ENCODE data around the gene ASRGL1. TPM values are rescaled to one million over a fixed set of nuclear protein-coding genes. Genes with fewer than 3 reads are reported as not detected.
"Not testable (repeated sequence)": the region's sequence is repeated elsewhere in the genome, so short reads cannot be mapped to it uniquely, and the experiment has no call there.

ASRGL1 gene
- total RNA-seq, 6 donors from 2014 or later: 31.2 to 82.8 (median 49.3) TPM

DNA sequence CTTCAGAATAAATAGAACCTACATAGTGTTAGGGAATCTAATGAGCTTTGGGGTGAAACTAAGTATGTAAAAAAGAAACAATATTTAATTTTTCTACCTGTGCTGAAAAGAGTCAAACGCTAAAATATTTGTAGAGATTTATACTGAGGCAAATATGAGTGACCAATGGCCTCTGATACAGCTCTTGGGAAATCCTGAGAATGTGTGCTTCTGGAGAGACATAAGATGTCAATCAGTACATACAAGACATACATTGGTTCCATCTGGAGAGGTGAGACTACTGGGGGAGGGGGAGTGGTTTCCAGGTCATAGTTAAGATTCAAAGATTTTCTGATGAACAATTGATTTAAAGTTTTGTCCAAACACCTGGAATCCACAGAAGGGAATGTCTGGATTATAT is 970 bp downstream of the ASRGL1 start:
- H3K36me3 ChIP-seq: no peaks in the 10 kb centered on the region
- peak overlapping the region; percentile 54 to 83 (median 64) for H3K4me3 ChIP-seq
- H3K4me1 ChIP-seq: peaks cover 16 to 32% (median 24%) of the 10 kb centered on the region in 4 donors
- H3K27ac ChIP-seq: peak overlapping the region in 3 of 4 donors; percentile 67 to 84 (median 70)
- 47 to 55% methylated on average over 1 of the region's 1 CpG for WGBS, 2 donors
- DNase-seq (no peak), ATAC-seq (ENCODE audit: low FRiP score in 2 of 2) (no peak)
- no peaks in the 10 kb centered on the region for H3K9me3 ChIP-seq
- no peak for TF ChIP-seq EP300 (IDR thresholded peaks at IDR 0.05)
- TF ChIP-seq POLR2AphosphoS5 (IDR thresholded peaks at IDR 0.05): no peak
- no peak for TF ChIP-seq CTCF (IDR thresholded peaks at IDR 0.05)
- TF ChIP-seq POLR2A (IDR thresholded peaks at IDR 0.05): no peak
- H3K27me3 ChIP-seq: no peaks in the 10 kb centered on the region

DNA sequence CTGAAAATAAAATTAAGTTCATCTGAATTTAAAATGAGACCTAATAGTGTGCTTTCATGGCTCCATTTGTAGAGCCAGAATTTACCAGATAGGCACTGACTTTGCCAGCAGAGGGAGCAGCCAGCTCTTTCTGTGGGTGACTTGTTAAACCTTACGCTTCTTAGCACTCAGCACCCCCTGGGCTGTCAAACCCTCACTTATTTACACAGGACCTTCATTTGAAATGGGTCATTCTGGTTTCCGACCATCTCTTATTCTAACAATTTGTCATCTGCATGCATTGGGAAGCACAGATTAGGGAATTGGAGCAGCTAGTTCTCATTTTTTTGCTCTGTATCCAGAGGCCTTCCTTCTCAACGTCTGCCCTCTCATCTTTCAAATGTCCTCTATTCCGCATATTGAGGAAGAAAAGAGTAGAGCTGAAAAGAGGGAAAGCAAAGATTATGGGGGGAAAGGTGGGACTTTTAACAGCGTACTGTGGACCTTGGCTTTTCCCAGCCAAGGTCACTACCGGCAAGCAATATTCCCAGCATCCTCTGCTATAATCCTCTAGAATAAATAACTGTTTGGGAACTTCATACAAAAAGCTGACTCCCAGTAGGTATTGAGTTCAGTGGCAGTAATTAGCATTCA is 3.1 kb downstream of the ASRGL1 start:
- peak overlapping the region in 2 of 4 donors; percentile 21 to 25 for H3K4me3 ChIP-seq
- peaks cover 16 to 32% (median 23%) of the 10 kb centered on the region in 4 donors for H3K4me1 ChIP-seq
- no peaks in the 10 kb centered on the region for H3K27me3 ChIP-seq
- no peaks in the 10 kb centered on the region for H3K9me3 ChIP-seq
- TF ChIP-seq EP300 (IDR thresholded peaks at IDR 0.05) (no peak), CTCF (IDR thresholded peaks at IDR 0.05) (peak; percentile 35 to 62 (median 56))
- 66 to 68% methylated on average over 6 of the region's 6 CpGs for WGBS, 2 donors
- peak overlapping the region; percentile 23 to 60 (median 44) for H3K27ac ChIP-seq
- DNase-seq: peak in 1 of 2 donors; percentile 51
- peak; percentile 55 to 64 for ATAC-seq (ENCODE audit: low FRiP score in 2 of 2)
- H3K36me3 ChIP-seq: peaks cover 0 to 2% (median 0%) of the 10 kb centered on the region in 4 donors

DNA sequence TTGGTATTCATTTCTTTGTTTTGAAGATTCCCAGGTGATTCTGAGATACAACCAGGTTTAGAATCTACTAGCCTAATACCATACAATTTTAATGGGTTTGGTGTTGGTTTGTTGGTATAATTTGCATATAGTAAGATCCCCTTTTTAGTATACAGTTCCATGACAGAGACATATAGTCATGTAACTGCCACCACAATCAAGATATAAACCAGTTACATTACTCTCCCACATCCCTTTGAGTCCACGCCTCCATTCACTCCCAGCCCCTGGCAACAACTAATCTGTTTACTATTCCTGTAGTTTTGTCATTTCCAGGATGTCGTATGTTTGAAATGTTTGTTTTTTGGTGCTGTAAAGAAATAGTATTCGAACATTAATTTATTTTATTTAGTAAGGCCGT is 4.3 kb downstream of the ASRGL1 start:
- ATAC-seq (ENCODE audit: low FRiP score in 2 of 2) (no peak), DNase-seq (no peak)
- TF ChIP-seq POLR2AphosphoS5 (IDR thresholded peaks at IDR 0.05) (no peak), POLR2A (IDR thresholded peaks at IDR 0.05) (no peak), EP300 (IDR thresholded peaks at IDR 0.05) (no peak), CTCF (IDR thresholded peaks at IDR 0.05) (no peak)
- no peaks in the 10 kb centered on the region for H3K9me3 ChIP-seq
- peak overlapping the region in 2 of 4 donors; percentile 18 to 23 for H3K27ac ChIP-seq
- peaks cover 16 to 32% (median 23%) of the 10 kb centered on the region in 4 donors for H3K4me1 ChIP-seq
- no peaks in the 10 kb centered on the region for H3K27me3 ChIP-seq
- WGBS, 2 donors: 63 to 65% methylated on average over 4 of the region's 4 CpGs
- H3K36me3 ChIP-seq: peaks cover 0 to 7% (median 0%) of the 10 kb centered on the region in 4 donors
- peak overlapping the region in 1 of 4 donors; percentile 9 for H3K4me3 ChIP-seq

GRCh38 chr11:62343646-62344190 is 6.5 kb downstream of the ASRGL1 start:
- not testable (repeated sequence) for H3K27me3 ChIP-seq; H3K9me3 ChIP-seq; DNase-seq; H3K36me3 ChIP-seq; ATAC-seq (ENCODE audit: low FRiP score in 2 of 2); H3K4me3 ChIP-seq
- 78 to 79% methylated on average over 7 of the region's 7 CpGs for WGBS, 2 donors
- Histone ChIP-seq H3K27ac (peak overlapping the region in 2 of 4 donors; percentile 27 to 64), H3K4me1 (peaks cover 13 to 26% (median 21%) of the 10 kb centered on the region in 4 donors)

GRCh38 chr11:62344210-62344609 is 7.0 kb downstream of the ASRGL1 start:
- Histone ChIP-seq H3K4me3 (no peak overlapping the region), H3K27me3 (no peaks in the 10 kb centered on the region), H3K4me1 (peaks cover 13 to 25% (median 20%) of the 10 kb centered on the region in 4 donors), H3K27ac (peak overlapping the region in 2 of 4 donors; percentile 27 to 64), H3K9me3 (no peaks in the 10 kb centered on the region), H3K36me3 (peaks cover 0 to 7% (median 0%) of the 10 kb centered on the region in 4 donors)
- TF ChIP-seq CTCF (IDR thresholded peaks at IDR 0.05) (no peak), POLR2AphosphoS5 (IDR thresholded peaks at IDR 0.05) (no peak)
- ATAC-seq (ENCODE audit: low FRiP score in 2 of 2) (peak in 1 of 2 donors; percentile 9), DNase-seq (no peak)
- WGBS, 2 donors: 60 to 75% methylated on average over 1 of the region's 1 CpG

All from upper lobe of left lung (tissue), 6 donors.